GM23338 (cell line): ENCODE results near the gene USP15. TPM values are rescaled to one million over a fixed set of nuclear protein-coding genes. Genes with fewer than 3 reads are reported as not detected.

Experiments
- ATAC-seq: fragments of 200-7000 bp; cut with Tn5 transposase; 3 replicates; pipeline ENCODE4 v1.9.1; 2020
- DNase-seq: peaks from one replicate; pipeline ENCODE4 v3.0.0-alpha.2; 2015; ENCODE audit warnings: low spot score
- H2AFZ ChIP-seq: fragments of 200-600 bp; sonication (generic); 2 replicates; pipeline ENCODE4 v1.8.0; 2016; ENCODE audit warnings: antibody characterized with exemption, mild to moderate bottlenecking, moderate library complexity
- H3F3A ChIP-seq: fragments of 200-600 bp; sonication (generic); replicated peaks from 2 replicates; pipeline ENCODE4 v1.8.0; 2017; ENCODE audit warnings: antibody characterized with exemption, mixed run types, low read depth
- H3K27ac ChIP-seq: fragments of 200-600 bp; sonication (generic); 2 replicates; pipeline ENCODE4 v1.6.1; 2016; ENCODE audit warnings: low read depth
- H3K27me3 ChIP-seq: fragments of 200-600 bp; sonication (generic); 2 replicates; pipeline ENCODE4 v1.8.0; 2016; ENCODE audit warnings: mild to moderate bottlenecking, mixed run types, moderate library complexity; ENCODE audit not compliant: insufficient read depth
- H3K36me3 ChIP-seq: fragments of 200-600 bp; sonication (generic); 2 replicates; pipeline ENCODE4 v1.8.0; 2016; ENCODE audit warnings: mild to moderate bottlenecking; ENCODE audit not compliant: insufficient read depth
- H3K4me1 ChIP-seq: fragments of 200-600 bp; sonication (generic); 2 replicates; pipeline ENCODE4 v1.8.0; 2016; ENCODE audit warnings: mild to moderate bottlenecking, moderate library complexity; ENCODE audit not compliant: insufficient read depth
- H3K4me2 ChIP-seq: fragments of 200-600 bp; sonication (generic); 2 replicates; pipeline ENCODE4 v1.7.1; 2017; ENCODE audit warnings: mixed run types
- H3K4me3 ChIP-seq: fragments of 200-600 bp; sonication (generic); 2 replicates; pipeline ENCODE4 v1.6.1; 2016; ENCODE audit warnings: mixed run types
- H3K79me2 ChIP-seq: fragments of 200-600 bp; sonication (generic); replicated peaks from 2 replicates; pipeline ENCODE4 v1.8.0; 2017; ENCODE audit warnings: mild to moderate bottlenecking; ENCODE audit not compliant: insufficient read depth
- H3K9me2 ChIP-seq: fragments of 200-600 bp; sonication (generic); 2 replicates; pipeline ENCODE4 v1.8.0; 2017; ENCODE audit not compliant: insufficient read depth
- H4K20me1 ChIP-seq: fragments of 200-600 bp; sonication (generic); replicated peaks from 2 replicates; pipeline ENCODE4 v1.8.0; 2017; ENCODE audit warnings: mild to moderate bottlenecking; ENCODE audit not compliant: insufficient read depth
- H3K27ac Mint-ChIP-seq: 2 replicates; pipeline ENCODE4 v1.8.0; 2020; ENCODE audit warnings: inconsistent platforms, mild to moderate bottlenecking, moderate library complexity, mixed read lengths
- H3K27me3 Mint-ChIP-seq: 3 replicates; pipeline ENCODE4 v1.8.0; 2022; ENCODE audit warnings: low read depth, mild to moderate bottlenecking, moderate library complexity, mixed read lengths, inconsistent platforms; ENCODE audit not compliant: insufficient read depth, poor library complexity
- H3K36me3 Mint-ChIP-seq: 3 replicates; pipeline ENCODE4 v1.8.0; 2021; ENCODE audit warnings: low read depth, mild to moderate bottlenecking, inconsistent platforms, moderate library complexity, mixed read lengths
- H3K4me1 Mint-ChIP-seq: 3 replicates; pipeline ENCODE4 v1.8.0; 2020; ENCODE audit warnings: mild to moderate bottlenecking, inconsistent platforms, mixed read lengths
- H3K4me3 Mint-ChIP-seq: 3 replicates; pipeline ENCODE4 v1.8.0; 2021; ENCODE audit warnings: moderate library complexity, mild to moderate bottlenecking, inconsistent platforms, mixed read lengths
- H3K9me3 Mint-ChIP-seq: 3 replicates; pipeline ENCODE4 v1.8.0; 2020; ENCODE audit warnings: moderate library complexity, mild to moderate bottlenecking, inconsistent platforms, mixed read lengths
- CREB1 ChIP-seq: fragments of 250-450 bp; sonication (Bioruptor Pico); IDR thresholded peaks from 2 replicates; pipeline ENCODE4 v1.5.0; 2020; ENCODE audit warnings: low read depth, mild to moderate bottlenecking, moderate library complexity
- EZH2 ChIP-seq: fragments of 200-600 bp; sonication (generic); IDR thresholded peaks from one replicate; pipeline ENCODE4 v1.8.0; 2017; ENCODE audit warnings: antibody characterized with exemption, mild to moderate bottlenecking, low read depth; ENCODE audit not compliant: unreplicated experiment
- EZH2phosphoT487 ChIP-seq: fragments of 200-600 bp; sonication (generic); IDR thresholded peaks from one replicate; pipeline ENCODE4 v1.8.1; 2018; ENCODE audit warnings: antibody characterized with exemption; ENCODE audit not compliant: unreplicated experiment
- JUNB ChIP-seq: IDR thresholded peaks from one replicate; pipeline ENCODE4 v1.6.1; 2016; ENCODE audit warnings: antibody characterized with exemption; ENCODE audit not compliant: unreplicated experiment
- POLR2AphosphoS5 ChIP-seq: IDR thresholded peaks from 2 replicates; pipeline ENCODE4 v1.6.1; 2016; ENCODE audit warnings: antibody characterized with exemption, low read depth
- STAT1 ChIP-seq: IDR thresholded peaks from one replicate; pipeline ENCODE4 v1.6.1; 2016; ENCODE audit warnings: antibody characterized with exemption; ENCODE audit not compliant: unreplicated experiment
- ZNF331 ChIP-seq: fragments of 250-450 bp; sonication (Bioruptor Pico); IDR thresholded peaks from 2 replicates; pipeline ENCODE4 v1.5.0; 2020; ENCODE audit warnings: low read depth, mild to moderate bottlenecking, moderate library complexity
- polyA plus RNA-seq: library from polyadenylated mRNA; unstranded; fragments of >200 nt; fragmentation: Nextera tagmentation; extraction: Ambion mirVana; gene quantifications from 2 replicates; pipeline ENCODE4 v1.2.1, GENCODE V29; 2016
- total RNA-seq: library from RNA; depleted of rRNA; stranded (reverse); fragments of >200 nt; shearing (Covaris generic); gene quantifications from 2 replicates; pipeline ENCODE4 v1.2.3, GENCODE V29; 2014
- TF ChIP-seq, protein P1 (sequence below): IDR thresholded peaks from one replicate; pipeline ENCODE4 v1.6.1; 2018; ENCODE audit warnings: antibody characterized with exemption; ENCODE audit not compliant: unreplicated experiment
- TF ChIP-seq, protein P2 (sequence below), 2 experiments: fragments of 200-600 bp in 1 of 2; sonication (generic) in 1 of 2; conservative IDR thresholded peaks; 2 replicates each; pipeline versions ENCODE4 v1.5.1 to v1.6.1; 2016 to 2017; ENCODE audit warnings: antibody characterized with exemption in 2 of 2, low read depth in 2 of 2, mild to moderate bottlenecking in 2 of 2, moderate library complexity in 1 of 2
- TF ChIP-seq, protein P3 (sequence below): fragments of 250-450 bp; sonication (Bioruptor Pico); IDR thresholded peaks from 2 replicates; pipeline ENCODE4 v1.5.0; 2020; ENCODE audit warnings: mild to moderate bottlenecking, moderate library complexity

The USP15 gene
- total and polyA plus RNA-seq, 2 experiments from 2014 or later: 29.5 to 60.3 TPM

DNA sequence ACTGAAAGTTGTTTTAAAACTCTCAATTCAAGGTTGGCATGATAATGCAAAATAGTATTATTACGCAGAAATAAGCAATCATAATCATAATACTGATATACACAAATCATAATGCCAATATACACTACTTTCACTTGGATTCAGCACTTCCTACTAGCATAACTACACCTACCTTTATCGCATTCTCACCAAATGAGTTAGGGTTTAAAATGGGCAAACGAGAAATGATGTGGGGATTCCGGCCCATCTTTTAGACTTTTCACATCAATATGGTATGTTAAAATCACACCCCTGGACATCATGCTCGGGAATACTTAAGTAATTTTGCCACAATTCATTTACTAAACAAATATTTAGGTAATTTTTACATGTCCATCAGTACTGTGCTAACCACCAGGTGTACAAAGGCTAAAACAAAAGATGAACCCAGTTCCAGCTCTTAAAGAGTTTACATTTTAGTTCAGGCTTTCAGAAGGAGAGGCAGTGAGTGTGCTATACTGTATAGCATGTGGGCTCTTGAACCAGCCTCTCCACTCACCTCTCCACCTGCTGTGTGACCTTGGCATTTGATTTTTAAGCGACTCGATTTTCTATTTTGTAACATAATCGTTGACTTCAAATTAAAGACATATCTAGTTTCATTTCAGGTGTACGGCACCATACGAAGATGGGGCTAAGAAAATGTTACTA is 1.1 kb upstream of the USP15 start:
- Histone ChIP-seq H2AFZ (peak overlapping the region; percentile 96), H3K4me3 (peak overlapping the region; percentile 94), H3K27ac (peak overlapping the region; percentile 86), H3F3A (0 out of 2 replicates have a peak, but pooled peaks cover 3% of the 10 kb centered on the region), H3K36me3 (no peaks in the 10 kb centered on the region), H3K27me3 (no peaks in the 10 kb centered on the region), H3K9me2 (no peaks in the 10 kb centered on the region), H4K20me1 (peaks cover 10% of the 10 kb centered on the region; the same call in 1 of the 2 replicates), H3K4me1 (peaks cover 10% of the 10 kb centered on the region; the same call in 1 of the 2 replicates), H3K4me2 (peak overlapping the region; percentile 88), H3K79me2 (peaks cover 38% of the 10 kb centered on the region)
- ATAC-seq (peak; percentile 7; the same call in 2 of the 3 replicates), DNase-seq (peak; percentile 9)
- Mint-ChIP-seq H3K4me3 (peak overlapping the region; percentile 96), H3K27ac (peak overlapping the region; percentile 98), H3K27me3 (peaks cover 9% of the 10 kb centered on the region), H3K36me3 (peaks cover 2% of the 10 kb centered on the region; the same call in 2 of the 3 replicates), H3K9me3 (no peaks in the 10 kb centered on the region), H3K4me1 (peaks cover 6% of the 10 kb centered on the region; the same call in 2 of the 3 replicates)
- TF ChIP-seq EZH2: no peak
- TF ChIP-seq JUNB: no peak
- TF ChIP-seq STAT1: no peak
- TF ChIP-seq, protein P1, sequence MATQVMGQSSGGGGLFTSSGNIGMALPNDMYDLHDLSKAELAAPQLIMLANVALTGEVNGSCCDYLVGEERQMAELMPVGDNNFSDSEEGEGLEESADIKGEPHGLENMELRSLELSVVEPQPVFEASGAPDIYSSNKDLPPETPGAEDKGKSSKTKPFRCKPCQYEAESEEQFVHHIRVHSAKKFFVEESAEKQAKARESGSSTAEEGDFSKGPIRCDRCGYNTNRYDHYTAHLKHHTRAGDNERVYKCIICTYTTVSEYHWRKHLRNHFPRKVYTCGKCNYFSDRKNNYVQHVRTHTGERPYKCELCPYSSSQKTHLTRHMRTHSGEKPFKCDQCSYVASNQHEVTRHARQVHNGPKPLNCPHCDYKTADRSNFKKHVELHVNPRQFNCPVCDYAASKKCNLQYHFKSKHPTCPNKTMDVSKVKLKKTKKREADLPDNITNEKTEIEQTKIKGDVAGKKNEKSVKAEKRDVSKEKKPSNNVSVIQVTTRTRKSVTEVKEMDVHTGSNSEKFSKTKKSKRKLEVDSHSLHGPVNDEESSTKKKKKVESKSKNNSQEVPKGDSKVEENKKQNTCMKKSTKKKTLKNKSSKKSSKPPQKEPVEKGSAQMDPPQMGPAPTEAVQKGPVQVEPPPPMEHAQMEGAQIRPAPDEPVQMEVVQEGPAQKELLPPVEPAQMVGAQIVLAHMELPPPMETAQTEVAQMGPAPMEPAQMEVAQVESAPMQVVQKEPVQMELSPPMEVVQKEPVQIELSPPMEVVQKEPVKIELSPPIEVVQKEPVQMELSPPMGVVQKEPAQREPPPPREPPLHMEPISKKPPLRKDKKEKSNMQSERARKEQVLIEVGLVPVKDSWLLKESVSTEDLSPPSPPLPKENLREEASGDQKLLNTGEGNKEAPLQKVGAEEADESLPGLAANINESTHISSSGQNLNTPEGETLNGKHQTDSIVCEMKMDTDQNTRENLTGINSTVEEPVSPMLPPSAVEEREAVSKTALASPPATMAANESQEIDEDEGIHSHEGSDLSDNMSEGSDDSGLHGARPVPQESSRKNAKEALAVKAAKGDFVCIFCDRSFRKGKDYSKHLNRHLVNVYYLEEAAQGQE: no peak
- TF ChIP-seq, protein P2, sequence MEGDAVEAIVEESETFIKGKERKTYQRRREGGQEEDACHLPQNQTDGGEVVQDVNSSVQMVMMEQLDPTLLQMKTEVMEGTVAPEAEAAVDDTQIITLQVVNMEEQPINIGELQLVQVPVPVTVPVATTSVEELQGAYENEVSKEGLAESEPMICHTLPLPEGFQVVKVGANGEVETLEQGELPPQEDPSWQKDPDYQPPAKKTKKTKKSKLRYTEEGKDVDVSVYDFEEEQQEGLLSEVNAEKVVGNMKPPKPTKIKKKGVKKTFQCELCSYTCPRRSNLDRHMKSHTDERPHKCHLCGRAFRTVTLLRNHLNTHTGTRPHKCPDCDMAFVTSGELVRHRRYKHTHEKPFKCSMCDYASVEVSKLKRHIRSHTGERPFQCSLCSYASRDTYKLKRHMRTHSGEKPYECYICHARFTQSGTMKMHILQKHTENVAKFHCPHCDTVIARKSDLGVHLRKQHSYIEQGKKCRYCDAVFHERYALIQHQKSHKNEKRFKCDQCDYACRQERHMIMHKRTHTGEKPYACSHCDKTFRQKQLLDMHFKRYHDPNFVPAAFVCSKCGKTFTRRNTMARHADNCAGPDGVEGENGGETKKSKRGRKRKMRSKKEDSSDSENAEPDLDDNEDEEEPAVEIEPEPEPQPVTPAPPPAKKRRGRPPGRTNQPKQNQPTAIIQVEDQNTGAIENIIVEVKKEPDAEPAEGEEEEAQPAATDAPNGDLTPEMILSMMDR (conservative IDR thresholded peaks at IDR 0.05; ENCODE audit: low read depth in 2 of 2): no peak
- no peak for TF ChIP-seq EZH2phosphoT487
- TF ChIP-seq POLR2AphosphoS5: no peak
- TF ChIP-seq ZNF331: no peak
- TF ChIP-seq CREB1: no peak

DNA sequence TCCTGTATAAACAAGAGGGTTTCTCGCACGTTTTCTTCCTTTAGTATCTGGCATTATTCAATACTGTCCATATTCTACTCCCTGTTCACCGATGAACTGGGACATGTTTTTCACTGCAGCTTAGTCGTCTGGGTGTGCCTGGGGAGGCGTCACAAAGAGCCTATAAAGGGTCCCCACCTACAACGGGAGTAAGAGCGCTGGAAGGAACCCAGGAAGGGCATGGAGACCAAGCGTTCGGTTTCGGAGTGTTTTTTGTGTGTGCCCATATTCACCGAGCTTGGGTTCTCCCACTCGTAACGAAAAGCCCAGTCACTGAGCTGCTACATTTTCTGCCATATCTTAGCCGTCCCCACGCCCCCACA is 592 bp upstream of the USP15 start:
- Histone ChIP-seq H3K4me3 (peak overlapping the region; percentile 94), H3K9me2 (no peaks in the 10 kb centered on the region), H3K79me2 (peaks cover 43% of the 10 kb centered on the region), H3F3A (0 out of 2 replicates have a peak, but pooled peaks cover 3% of the 10 kb centered on the region), H4K20me1 (peaks cover 15% of the 10 kb centered on the region; the same call in 1 of the 2 replicates), H3K27me3 (no peaks in the 10 kb centered on the region), H3K4me2 (peak overlapping the region; percentile 88), H3K4me1 (peaks cover 10% of the 10 kb centered on the region; the same call in 1 of the 2 replicates), H3K36me3 (no peaks in the 10 kb centered on the region), H2AFZ (peak overlapping the region; percentile 96), H3K27ac (peak overlapping the region; percentile 86)
- H3K27me3 Mint-ChIP-seq: peaks cover 9% of the 10 kb centered on the region
- peak overlapping the region; percentile 98 for H3K27ac Mint-ChIP-seq
- peak overlapping the region; percentile 96 for H3K4me3 Mint-ChIP-seq
- DNase-seq (no peak), ATAC-seq (peak; percentile 23)
- H3K4me1 Mint-ChIP-seq: peaks cover 6% of the 10 kb centered on the region; the same call in 2 of the 3 replicates
- no peaks in the 10 kb centered on the region for H3K9me3 Mint-ChIP-seq
- H3K36me3 Mint-ChIP-seq: peaks cover 2% of the 10 kb centered on the region; the same call in 2 of the 3 replicates
- no peak for TF ChIP-seq CREB1
- TF ChIP-seq EZH2: no peak
- TF ChIP-seq ZNF331: no peak
- TF ChIP-seq, protein P3, sequence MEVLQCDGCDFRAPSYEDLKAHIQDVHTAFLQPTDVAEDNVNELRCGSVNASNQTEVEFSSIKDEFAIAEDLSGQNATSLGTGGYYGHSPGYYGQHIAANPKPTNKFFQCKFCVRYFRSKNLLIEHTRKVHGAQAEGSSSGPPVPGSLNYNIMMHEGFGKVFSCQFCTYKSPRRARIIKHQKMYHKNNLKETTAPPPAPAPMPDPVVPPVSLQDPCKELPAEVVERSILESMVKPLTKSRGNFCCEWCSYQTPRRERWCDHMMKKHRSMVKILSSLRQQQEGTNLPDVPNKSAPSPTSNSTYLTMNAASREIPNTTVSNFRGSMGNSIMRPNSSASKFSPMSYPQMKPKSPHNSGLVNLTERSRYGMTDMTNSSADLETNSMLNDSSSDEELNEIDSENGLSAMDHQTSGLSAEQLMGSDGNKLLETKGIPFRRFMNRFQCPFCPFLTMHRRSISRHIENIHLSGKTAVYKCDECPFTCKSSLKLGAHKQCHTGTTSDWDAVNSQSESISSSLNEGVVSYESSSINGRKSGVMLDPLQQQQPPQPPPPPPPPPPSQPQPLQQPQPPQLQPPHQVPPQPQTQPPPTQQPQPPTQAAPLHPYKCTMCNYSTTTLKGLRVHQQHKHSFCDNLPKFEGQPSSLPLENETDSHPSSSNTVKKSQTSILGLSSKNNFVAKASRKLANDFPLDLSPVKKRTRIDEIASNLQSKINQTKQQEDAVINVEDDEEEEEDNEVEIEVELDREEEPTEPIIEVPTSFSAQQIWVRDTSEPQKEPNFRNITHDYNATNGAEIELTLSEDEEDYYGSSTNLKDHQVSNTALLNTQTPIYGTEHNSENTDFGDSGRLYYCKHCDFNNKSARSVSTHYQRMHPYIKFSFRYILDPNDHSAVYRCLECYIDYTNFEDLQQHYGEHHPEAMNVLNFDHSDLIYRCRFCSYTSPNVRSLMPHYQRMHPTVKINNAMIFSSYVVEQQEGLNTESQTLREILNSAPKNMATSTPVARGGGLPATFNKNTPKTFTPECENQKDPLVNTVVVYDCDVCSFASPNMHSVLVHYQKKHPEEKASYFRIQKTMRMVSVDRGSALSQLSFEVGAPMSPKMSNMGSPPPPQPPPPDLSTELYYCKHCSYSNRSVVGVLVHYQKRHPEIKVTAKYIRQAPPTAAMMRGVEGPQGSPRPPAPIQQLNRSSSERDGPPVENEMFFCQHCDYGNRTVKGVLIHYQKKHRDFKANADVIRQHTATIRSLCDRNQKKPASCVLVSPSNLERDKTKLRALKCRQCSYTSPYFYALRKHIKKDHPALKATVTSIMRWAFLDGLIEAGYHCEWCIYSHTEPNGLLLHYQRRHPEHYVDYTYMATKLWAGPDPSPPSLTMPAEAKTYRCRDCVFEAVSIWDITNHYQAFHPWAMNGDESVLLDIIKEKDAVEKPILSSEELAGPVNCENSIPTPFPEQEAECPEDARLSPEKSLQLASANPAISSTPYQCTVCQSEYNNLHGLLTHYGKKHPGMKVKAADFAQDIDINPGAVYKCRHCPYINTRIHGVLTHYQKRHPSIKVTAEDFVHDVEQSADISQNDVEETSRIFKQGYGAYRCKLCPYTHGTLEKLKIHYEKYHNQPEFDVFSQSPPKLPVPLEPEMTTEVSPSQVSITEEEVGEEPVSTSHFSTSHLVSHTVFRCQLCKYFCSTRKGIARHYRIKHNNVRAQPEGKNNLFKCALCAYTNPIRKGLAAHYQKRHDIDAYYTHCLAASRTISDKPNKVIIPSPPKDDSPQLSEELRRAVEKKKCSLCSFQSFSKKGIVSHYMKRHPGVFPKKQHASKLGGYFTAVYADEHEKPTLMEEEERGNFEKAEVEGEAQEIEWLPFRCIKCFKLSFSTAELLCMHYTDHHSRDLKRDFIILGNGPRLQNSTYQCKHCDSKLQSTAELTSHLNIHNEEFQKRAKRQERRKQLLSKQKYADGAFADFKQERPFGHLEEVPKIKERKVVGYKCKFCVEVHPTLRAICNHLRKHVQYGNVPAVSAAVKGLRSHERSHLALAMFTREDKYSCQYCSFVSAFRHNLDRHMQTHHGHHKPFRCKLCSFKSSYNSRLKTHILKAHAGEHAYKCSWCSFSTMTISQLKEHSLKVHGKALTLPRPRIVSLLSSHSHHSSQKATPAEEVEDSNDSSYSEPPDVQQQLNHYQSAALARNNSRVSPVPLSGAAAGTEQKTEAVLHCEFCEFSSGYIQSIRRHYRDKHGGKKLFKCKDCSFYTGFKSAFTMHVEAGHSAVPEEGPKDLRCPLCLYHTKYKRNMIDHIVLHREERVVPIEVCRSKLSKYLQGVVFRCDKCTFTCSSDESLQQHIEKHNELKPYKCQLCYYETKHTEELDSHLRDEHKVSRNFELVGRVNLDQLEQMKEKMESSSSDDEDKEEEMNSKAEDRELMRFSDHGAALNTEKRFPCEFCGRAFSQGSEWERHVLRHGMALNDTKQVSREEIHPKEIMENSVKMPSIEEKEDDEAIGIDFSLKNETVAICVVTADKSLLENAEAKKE (CRISPR knock-in tag): no peak
